HG03045 (cell line): ENCODE results near the gene COLEC11.
"Not testable (repeated sequence)": the region's sequence is repeated elsewhere in the genome, so short reads cannot be mapped to it uniquely, and the experiment has no call there.

Experiments
- ATAC-seq: cut with Tn5 transposase; IDR thresholded peaks from one replicate; pipeline ENCODE4 v1.9.1; 2021; ENCODE audit warnings: mild to moderate bottlenecking, moderate library complexity; ENCODE audit not compliant: unreplicated experiment

Gene COLEC11

GRCh38 chr2:3604991-3605961, 10.4 kb downstream of the COLEC11 start:
- no peak for ATAC-seq

GRCh38 chr2:3606028-3606369, 11.1 kb downstream of the COLEC11 start:
- ATAC-seq = no peak

DNA sequence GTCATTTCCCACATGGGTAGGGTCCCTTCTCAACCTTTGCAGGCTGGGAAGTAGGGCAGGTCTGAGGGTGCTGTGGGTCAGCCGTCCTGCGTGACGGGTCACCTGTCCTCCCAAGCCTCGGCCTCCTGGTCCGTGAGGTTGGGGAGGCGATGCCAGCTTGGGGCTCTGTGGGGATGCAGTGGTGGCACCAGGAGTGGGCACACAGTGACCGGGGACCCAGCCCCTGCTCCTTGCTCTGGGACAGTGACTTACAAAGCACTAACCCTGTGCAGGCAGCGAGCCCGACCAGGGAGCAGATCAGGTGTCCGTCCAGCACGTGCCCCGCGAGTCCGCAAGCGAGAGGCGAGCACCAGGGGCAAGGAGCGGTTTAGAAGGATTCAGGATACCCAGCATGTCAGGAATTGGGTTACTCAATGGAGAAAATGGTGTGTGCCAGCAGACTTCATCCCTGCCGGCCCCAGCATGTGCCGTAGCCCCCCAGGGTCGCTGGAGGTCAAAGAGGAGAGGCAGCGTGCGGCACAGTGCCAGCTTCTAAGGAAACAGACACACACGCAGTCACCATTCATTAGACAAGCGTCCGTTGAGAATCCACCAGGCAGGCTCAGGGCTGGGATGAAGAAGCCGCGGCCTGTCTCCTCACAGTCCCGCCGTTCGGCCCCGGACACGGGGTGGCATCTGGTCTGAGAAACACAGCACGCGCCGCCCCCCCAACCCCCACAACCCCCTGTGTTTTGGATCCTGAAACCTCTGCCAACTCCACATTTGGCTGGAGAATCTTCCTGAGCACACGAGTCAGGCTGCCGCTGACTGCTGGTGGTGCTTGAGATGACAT, 11.7 kb downstream of the COLEC11 start:
- no peak for ATAC-seq

DNA sequence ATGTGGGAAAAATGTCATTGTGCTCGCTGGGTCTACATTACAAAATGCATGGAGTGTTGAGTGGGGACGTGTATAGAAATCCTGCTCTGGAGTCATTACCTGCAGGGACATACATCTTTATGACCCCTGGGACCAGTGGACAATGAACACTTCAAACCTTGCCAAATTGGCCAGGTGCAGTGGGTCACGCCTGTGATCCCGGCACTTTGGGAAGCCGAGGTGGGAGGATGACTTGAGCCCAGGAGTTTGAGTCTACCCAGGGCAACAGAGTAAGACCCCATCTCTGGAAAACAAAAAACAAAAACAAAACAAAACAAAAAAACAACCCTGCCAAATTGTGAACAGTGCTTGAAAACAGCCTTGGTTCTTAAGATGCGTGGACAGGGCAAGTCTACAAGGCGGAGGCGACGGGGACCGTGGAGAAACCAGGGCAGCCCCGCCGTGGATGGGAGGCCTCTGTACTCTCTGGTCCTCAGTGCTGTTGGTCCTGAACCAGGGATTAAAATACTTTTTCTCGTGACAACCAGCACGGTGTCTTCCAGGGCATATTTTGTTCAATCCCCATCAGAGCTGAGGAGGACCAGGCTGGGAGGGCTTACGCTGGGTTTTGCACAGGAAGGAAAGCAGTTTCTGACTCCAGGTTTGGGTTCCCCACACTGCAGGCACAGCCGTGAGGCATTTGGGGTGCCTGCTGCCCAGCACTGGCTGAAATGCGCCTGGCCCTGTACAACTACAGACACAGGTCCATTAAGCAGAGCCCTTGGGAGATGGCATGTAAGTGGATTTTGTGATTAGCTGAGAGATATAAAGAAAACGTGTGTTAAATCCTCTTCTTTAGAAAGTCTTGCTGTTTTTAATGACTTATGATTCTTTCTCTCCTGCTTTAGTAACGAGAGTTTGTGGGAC, 13.7 kb downstream of the COLEC11 start:
- ATAC-seq = no peak

GRCh38 chr2:3609279-3609673, 14.4 kb downstream of the COLEC11 start:
- ATAC-seq = not testable (repeated sequence)

DNA sequence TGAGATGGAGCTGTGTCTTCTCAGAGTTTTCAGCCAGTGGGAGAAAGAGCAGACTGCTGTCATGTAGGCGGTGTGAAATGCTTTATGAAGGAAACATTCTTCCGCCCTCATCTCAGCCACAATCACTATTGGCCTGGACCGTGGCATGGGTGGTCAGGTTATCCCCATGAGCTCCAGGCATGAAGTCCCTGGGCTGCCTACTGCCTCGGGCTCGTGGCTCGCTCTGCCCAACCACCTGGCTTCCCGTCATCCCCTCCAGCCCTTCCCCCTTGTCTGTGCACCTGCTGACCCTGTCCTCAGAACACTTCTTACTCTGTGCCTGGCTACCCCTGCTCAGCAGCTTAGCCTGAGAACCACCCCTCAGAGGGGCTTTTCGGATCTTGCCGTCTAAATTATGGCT, 15.5 kb downstream of the COLEC11 start:
- ATAC-seq = no peak

DNA sequence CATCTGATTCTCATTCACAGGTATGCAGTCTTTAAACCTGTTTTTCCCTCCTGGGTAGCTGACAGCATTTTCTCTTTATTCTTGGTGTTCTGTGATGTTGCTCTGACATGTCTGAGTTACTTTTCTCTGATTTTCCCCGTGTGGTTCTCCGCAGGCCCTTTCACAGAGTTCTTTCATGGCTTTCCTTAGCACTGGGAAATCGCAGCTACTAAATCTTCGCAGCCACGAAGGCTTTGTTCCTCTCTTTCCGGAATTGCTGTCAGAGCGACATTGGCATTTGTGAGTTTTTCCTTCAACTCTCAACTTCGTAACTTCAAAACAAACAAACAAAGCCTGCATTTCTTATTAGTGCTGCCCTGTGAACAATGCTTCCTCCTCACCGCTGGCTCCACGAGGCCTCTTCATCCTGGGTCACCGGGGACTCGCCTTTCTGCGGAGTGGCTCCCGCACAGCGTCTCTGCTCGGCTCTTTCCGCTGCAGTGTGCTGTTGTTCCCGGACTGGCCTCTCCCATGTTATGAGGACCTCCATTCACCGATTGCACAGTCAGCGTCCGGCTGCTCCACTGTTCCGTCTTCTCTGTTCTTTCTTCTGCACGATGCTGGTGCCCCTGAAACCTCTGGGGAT, 16.1 kb downstream of the COLEC11 start:
- no peak for ATAC-seq

- ATAC-seq = no peak
Measured at GRCh38 chr2:3611589-3611988, 16.7 kb downstream of the COLEC11 start.

DNA sequence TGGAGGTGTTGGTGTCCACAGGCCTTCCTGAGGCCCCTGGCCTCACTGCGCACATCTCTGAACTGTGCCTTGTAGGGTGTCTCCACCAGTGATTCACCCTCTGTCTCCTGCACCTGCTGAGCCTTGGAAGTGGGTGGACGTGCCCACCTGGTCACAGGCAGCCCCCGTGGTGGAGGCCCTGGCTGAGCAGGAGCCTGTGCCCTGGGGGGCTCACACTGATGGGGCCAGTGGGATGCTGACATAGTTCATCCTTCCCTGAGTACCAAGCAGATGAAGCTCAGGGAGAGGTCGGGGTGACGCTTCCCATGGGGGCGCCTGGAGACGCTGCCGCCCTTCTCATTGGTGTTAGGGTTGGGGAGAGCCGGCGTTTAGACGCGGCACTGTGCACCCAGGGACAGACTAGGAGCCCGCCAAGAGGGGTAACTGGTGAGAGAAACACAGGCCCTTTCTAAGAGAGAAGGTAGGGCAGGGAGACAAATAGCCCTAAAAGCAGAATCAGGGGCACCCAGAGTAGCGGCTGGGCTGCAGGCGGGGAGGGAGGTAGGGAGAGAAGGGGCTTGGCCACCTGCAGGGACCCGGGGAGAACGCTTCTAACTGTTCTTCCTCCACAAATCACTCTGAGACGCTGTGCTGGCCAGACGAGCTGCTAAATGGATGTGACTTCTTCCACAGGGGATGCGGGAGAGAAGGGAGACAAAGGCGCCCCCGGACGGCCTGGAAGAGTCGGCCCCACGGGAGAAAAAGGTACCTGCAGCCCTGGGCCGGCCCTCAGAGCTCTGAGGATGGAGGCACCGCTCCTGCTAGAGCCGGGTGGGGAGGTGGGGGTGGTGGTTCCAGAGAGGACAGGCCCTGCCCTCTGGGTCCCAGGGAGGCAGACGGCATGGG, 18.0 kb downstream of the COLEC11 start:
- ATAC-seq = no peak

- ATAC-seq = no peak
Measured at GRCh38 chr2:3613524-3613905, 18.6 kb downstream of the COLEC11 start.

GRCh38 chr2:3614743-3615142, 19.8 kb downstream of the COLEC11 start:
- ATAC-seq = not testable (repeated sequence)

- not testable (repeated sequence) for ATAC-seq
Measured at GRCh38 chr2:3615541-3616200, 20.8 kb downstream of the COLEC11 start.

- ATAC-seq = not testable (repeated sequence)
Measured at GRCh38 chr2:3616435-3617197, 21.7 kb downstream of the COLEC11 start.

GRCh38 chr2:3617198-3617890, 22.4 kb downstream of the COLEC11 start:
- ATAC-seq = no peak

DNA sequence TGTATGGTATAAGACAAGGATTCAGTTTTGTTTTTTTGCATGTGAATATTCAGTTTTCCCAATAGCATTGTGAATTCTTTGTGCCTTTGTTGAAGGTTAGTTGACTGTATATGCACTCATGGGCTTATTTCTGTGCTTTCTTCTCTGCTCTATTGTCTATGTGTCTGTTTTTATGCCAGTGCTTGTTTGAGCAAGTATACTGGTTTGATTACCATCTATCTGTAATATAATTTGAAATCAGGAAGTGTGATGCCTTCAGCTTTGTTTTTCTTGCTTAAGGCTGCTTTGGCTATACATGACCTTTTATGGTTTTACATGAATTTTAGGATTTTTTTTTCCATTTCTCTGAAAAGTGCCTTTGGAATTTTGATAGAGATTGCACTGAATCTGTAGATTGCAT, 23.5 kb downstream of the COLEC11 start:
- no peak for ATAC-seq

- no peak for ATAC-seq
Measured at GRCh38 chr2:3619033-3619432, 24.1 kb downstream of the COLEC11 start.

- ATAC-seq = not testable (repeated sequence)
Measured at GRCh38 chr2:3619661-3620060, 24.7 kb downstream of the COLEC11 start.

GRCh38 chr2:3620834-3621233, 25.9 kb downstream of the COLEC11 start:
- ATAC-seq = no peak
